Esophagus muscularis mucosa (tissue), 4 donors: ENCODE measurements around the gene DENND2C. TPM values are rescaled to one million over a fixed set of nuclear protein-coding genes. Genes with fewer than 3 reads are reported as not detected.

Experiments used
- DNase-seq: peaks from one replicate; pipeline ENCODE4 v3.0.0-alpha.2; 2017; ENCODE audit errors: extremely low spot score
- H3K27ac ChIP-seq, 4 donors: fragments of 200-600 bp; sonication (generic); replicated peaks in 1 of 4; 1 replicate in 3 of 4; 2 replicates in 1 of 4; pipeline ENCODE4 v1.5.1; 2016 to 2019; ENCODE audit warnings: mild to moderate bottlenecking in 1 of 4
- H3K27me3 ChIP-seq, 4 donors: fragments of 200-600 bp; sonication (generic); one replicate each; pipeline versions ENCODE4 v1.5.1 to v1.6.0; 2016 to 2019
- H3K36me3 ChIP-seq, 4 donors: fragments of 200-600 bp; sonication (generic); one replicate each; pipeline ENCODE4 v1.5.1; 2016 to 2019
- H3K4me1 ChIP-seq, 4 donors: fragments of 200-600 bp; sonication (generic); one replicate each; pipeline ENCODE4 v1.5.1; 2016 to 2019
- H3K4me3 ChIP-seq, 4 donors: fragments of 200-600 bp; sonication (generic); 1 replicate in 2 of 4; 2 replicates in 2 of 4; pipeline ENCODE4 v1.5.1; 2016 to 2019; ENCODE audit warnings: mild to moderate bottlenecking in 4 of 4, moderate library complexity in 1 of 4
- H3K9me3 ChIP-seq, 4 donors: fragments of 200-600 bp; sonication (generic); 1 replicate in 3 of 4; 2 replicates in 1 of 4; pipeline ENCODE4 v1.5.1; 2016 to 2019
- CTCF ChIP-seq, 3 experiments: fragments of 200-600 bp in 2 of 3; fragments of 450-650 bp in 1 of 3; sonication (generic) in 2 of 3; IDR thresholded peaks; one replicate each; pipeline ENCODE4 v1.5.1; 2017 to 2019; ENCODE audit warnings: antibody characterized with exemption in 3 of 3, mild to moderate bottlenecking in 2 of 3, moderate library complexity in 1 of 3
- EP300 ChIP-seq: sonication (generic); formaldehyde crosslinking; IDR thresholded peaks from one replicate; pipeline ENCODE4 v1.6.1; 2017; ENCODE audit warnings: antibody characterized with exemption
- POLR2A ChIP-seq: fragments of 450-650 bp; IDR thresholded peaks from one replicate; pipeline ENCODE4 v1.6.1; 2017; ENCODE audit warnings: antibody characterized with exemption, moderate library complexity, mild to moderate bottlenecking, low read depth
- POLR2AphosphoS5 ChIP-seq, 2 donors: sonication (generic); formaldehyde crosslinking; IDR thresholded peaks; one replicate each; pipeline ENCODE4 v1.6.1; 2017; ENCODE audit warnings: antibody characterized with exemption in 2 of 2
- WGBS: methylation state at CpG from one replicate; pipeline ENCODE4 v1.1.5; 2018; 5-methylcytosine and 5-hydroxymethylcytosine counted together
- intact Hi-C: fragments of 100-400 bp; cut with DNase I; formaldehyde crosslinking; loops from one replicate; pipeline ENCODE4 v1.15.1; 2023
- total RNA-seq, 4 donors: library from RNA; depleted of rRNA; stranded (reverse); fragments of >200 nt; gene quantifications; one replicate each; pipeline versions ENCODE4 v1.1.0 to v1.2.1, GENCODE V29; 2016

The DENND2C gene
- total RNA-seq, result 1 to 10 TPM; 1.2 to 2.5 (median 2.0) TPM

- no peaks in the 10 kb centered on the region for H3K9me3 ChIP-seq
- TF ChIP-seq EP300 (no peak), CTCF (IDR thresholded peaks at IDR 0.05) (no peak), POLR2AphosphoS5 (IDR thresholded peaks at IDR 0.05) (no peak), POLR2A (no peak)
- peak within 1 kb of the TSS; percentile 66 to 94 (median 72) for H3K4me3 ChIP-seq
- peak within 1 kb of the TSS; percentile 67 to 83 (median 74) for H3K27ac ChIP-seq
- no peak for DNase-seq
- H3K4me1 ChIP-seq, result peaks cover 0 to 18% (median 14%) of the 10 kb centered on the region in 4 donors
- intact Hi-C loops, result loop anchor here (5.0 kb wide), 1 partner anchor 43 kb away; no protein-coding TSS in a partner anchor
- no peaks in the 10 kb centered on the region for H3K27me3 ChIP-seq
- no peaks in the 10 kb centered on the region for H3K36me3 ChIP-seq
- WGBS, result 0% methylated on average over 43 of the region's 50 CpGs
Observed at GRCh38 chr1:114669562-114670082, at the start of gene DENND2C. DENND2C (minus strand) TSS chr1:114670049; CDS start chr1:114625984, 44,065 bp downstream.

GRCh38 chr1:114719424-114719787 lies 49.6 kb upstream of the DENND2C start:
- H3K27me3 ChIP-seq, result no peaks in the 10 kb centered on the region
- DNase-seq, result no peak
- intact Hi-C loops, result loop anchor here (5.0 kb wide), 3 partner anchors 38 to 207 kb away; partner anchors contain the start of genes BCAS2, CSDE1 and TRIM33
- H3K9me3 ChIP-seq, result no peaks in the 10 kb centered on the region
- 92% methylated on average over 3 of the region's 3 CpGs for WGBS
- no peak overlapping the region for H3K4me3 ChIP-seq
- H3K4me1 ChIP-seq, result peaks cover 18 to 31% (median 27%) of the 10 kb centered on the region in 4 donors
- no peak for TF ChIP-seq EP300
- TF ChIP-seq CTCF (IDR thresholded peaks at IDR 0.05), result no peak
- no peak for TF ChIP-seq POLR2AphosphoS5 (IDR thresholded peaks at IDR 0.05)
- TF ChIP-seq POLR2A, result no peak
- H3K36me3 ChIP-seq, result peaks cover 60 to 74% (median 70%) of the 10 kb centered on the region in 4 donors
- H3K27ac ChIP-seq, result no peak overlapping the region

- Histone ChIP-seq H3K9me3 (no peaks in the 10 kb centered on the region), H3K36me3 (peaks cover 58 to 72% (median 68%) of the 10 kb centered on the region in 4 donors), H3K4me1 (peaks cover 17 to 31% (median 26%) of the 10 kb centered on the region in 4 donors), H3K4me3 (no peak overlapping the region), H3K27me3 (no peaks in the 10 kb centered on the region), H3K27ac (no peak overlapping the region)
- TF ChIP-seq CTCF (IDR thresholded peaks at IDR 0.05) (no peak), POLR2AphosphoS5 (IDR thresholded peaks at IDR 0.05) (no peak), EP300 (no peak), POLR2A (no peak)
- 85% methylated on average over 11 of the region's 11 CpGs for WGBS
- DNase-seq, result no peak
- intact Hi-C loops, result loop anchor here (5.0 kb wide), 3 partner anchors 38 to 207 kb away; partner anchors contain the start of genes BCAS2, CSDE1 and TRIM33
Observed at GRCh38 chr1:114718661-114719423, 49.0 kb upstream of the DENND2C start.

- Histone ChIP-seq H3K27ac (peak within 1 kb of the TSS; percentile 88 to 94 (median 90)), H3K36me3 (peaks cover 35 to 72% (median 64%) of the 10 kb centered on the region in 4 donors), H3K4me1 (peaks cover 14 to 32% (median 27%) of the 10 kb centered on the region in 4 donors), H3K4me3 (peak within 1 kb of the TSS; percentile 73 to 94 (median 88)), H3K9me3 (no peaks in the 10 kb centered on the region), H3K27me3 (no peaks in the 10 kb centered on the region)
- DNase-seq, result peak; percentile 98
- TF ChIP-seq POLR2A (peak; percentile 47), CTCF (IDR thresholded peaks at IDR 0.05) (peak in 2 of 3 experiments; percentile 11 to 24), POLR2AphosphoS5 (IDR thresholded peaks at IDR 0.05) (peak; percentile 90 to 92), EP300 (no peak)
- intact Hi-C loops, result loop anchor here (5.0 kb wide), 3 partner anchors 41 to 204 kb away; partner anchors contain the start of genes BCAS2, CSDE1 and TRIM33
- under 1% methylated on average over 26 of the region's 38 CpGs for WGBS
Observed at GRCh38 chr1:114716304-114717170, 46.7 kb upstream of the DENND2C start, which contains the start of gene NRAS. NRAS (minus strand) TSS chr1:114716771; CDS start chr1:114716160, 611 bp downstream.
